GM21619 (cell line): ENCODE results near the gene DNAAF6.

Experiments used
- ATAC-seq: cut with Tn5 transposase; IDR thresholded peaks from one replicate; pipeline ENCODE4 v1.9.1; 2021; ENCODE audit not compliant: unreplicated experiment

The DNAAF6 gene

DNA sequence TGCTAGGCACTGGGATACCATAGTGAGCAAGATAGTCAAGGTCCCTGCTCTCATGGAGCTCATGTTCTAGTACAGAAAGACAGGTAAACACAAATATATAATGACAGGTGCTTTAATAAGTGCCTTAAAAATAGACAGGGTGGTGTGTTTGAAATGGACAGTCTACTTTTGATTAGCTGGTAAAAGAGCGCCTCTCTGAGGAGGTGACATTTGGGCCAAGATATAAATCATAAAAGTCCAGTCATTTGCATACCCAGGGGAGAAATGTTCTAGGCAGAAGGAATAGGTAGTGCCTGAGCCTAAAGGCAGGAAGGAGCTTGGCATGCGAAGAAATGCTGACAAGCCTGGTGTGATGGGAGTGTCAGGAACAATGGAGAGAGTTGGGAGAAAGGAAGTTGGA lies 83.6 kb downstream of the DNAAF6 start:
- ATAC-seq = no peak

- ATAC-seq = no peak
Observed at GRCh38 chrX:107293056-107293455, 86.6 kb downstream of the DNAAF6 start.
